ENCODE data around the gene C1orf87.

Gene C1orf87

DNA sequence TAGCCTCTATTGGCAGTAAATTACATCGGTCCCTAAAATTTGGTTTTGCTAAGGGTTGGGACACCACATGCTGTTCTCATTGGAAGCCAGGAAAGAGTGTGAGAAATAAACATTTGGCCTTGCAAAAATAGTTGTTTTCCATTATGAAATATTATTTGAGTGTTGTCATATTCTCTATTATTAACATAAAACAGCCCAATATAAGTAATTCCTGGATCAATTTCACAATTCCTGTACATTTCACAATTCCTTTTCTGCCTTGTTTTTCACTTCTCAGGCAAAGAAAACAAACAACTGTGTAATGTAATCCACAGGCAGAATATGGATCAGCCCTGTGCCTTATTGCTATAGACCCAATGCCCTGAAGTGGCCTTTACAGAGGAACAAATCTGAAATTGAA is 40.5 kb downstream of the C1orf87 start:
- no peak overlapping the region for H3K4me3 ChIP-seq (ENCODE audit: low read depth, low read length)
- TF ChIP-seq, protein P1, sequence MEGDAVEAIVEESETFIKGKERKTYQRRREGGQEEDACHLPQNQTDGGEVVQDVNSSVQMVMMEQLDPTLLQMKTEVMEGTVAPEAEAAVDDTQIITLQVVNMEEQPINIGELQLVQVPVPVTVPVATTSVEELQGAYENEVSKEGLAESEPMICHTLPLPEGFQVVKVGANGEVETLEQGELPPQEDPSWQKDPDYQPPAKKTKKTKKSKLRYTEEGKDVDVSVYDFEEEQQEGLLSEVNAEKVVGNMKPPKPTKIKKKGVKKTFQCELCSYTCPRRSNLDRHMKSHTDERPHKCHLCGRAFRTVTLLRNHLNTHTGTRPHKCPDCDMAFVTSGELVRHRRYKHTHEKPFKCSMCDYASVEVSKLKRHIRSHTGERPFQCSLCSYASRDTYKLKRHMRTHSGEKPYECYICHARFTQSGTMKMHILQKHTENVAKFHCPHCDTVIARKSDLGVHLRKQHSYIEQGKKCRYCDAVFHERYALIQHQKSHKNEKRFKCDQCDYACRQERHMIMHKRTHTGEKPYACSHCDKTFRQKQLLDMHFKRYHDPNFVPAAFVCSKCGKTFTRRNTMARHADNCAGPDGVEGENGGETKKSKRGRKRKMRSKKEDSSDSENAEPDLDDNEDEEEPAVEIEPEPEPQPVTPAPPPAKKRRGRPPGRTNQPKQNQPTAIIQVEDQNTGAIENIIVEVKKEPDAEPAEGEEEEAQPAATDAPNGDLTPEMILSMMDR (IDR thresholded peaks at IDR 0.05; ENCODE audit: borderline replicate concordance, insufficient read depth, low read depth, low read length): no peak

DNA sequence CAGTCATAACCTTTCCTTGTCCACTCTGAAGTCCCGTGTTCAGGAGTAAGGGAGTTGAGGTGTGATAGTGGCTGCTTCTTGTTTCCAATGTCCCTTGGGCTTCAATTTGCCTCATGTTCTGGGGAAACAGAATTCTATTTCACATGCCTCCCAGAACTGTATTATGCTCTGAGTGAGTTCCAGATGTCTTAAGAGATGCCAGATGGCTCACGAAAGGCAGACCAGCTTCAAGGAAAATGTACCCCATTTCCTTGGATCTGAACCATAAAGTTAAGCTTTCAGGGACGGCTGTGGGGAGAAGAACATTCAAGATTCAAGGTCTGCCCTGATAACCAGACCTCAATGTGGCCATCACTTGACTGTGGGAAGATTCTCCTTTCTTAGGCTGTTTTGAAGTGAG is 42.4 kb downstream of the C1orf87 start:
- TF ChIP-seq, protein P1 (IDR thresholded peaks at IDR 0.05; ENCODE audit: borderline replicate concordance, insufficient read depth, low read depth, low read length): no peak
- H3K4me3 ChIP-seq (ENCODE audit: low read depth, low read length): no peak overlapping the region

- H3K4me3 ChIP-seq (ENCODE audit: low read depth, low read length): no peak overlapping the region
- TF ChIP-seq, protein P1 (IDR thresholded peaks at IDR 0.05; ENCODE audit: borderline replicate concordance, insufficient read depth, low read depth, low read length): no peak
Observed at GRCh38 chr1:60025552-60025951, 48.0 kb downstream of the C1orf87 start.

DNA sequence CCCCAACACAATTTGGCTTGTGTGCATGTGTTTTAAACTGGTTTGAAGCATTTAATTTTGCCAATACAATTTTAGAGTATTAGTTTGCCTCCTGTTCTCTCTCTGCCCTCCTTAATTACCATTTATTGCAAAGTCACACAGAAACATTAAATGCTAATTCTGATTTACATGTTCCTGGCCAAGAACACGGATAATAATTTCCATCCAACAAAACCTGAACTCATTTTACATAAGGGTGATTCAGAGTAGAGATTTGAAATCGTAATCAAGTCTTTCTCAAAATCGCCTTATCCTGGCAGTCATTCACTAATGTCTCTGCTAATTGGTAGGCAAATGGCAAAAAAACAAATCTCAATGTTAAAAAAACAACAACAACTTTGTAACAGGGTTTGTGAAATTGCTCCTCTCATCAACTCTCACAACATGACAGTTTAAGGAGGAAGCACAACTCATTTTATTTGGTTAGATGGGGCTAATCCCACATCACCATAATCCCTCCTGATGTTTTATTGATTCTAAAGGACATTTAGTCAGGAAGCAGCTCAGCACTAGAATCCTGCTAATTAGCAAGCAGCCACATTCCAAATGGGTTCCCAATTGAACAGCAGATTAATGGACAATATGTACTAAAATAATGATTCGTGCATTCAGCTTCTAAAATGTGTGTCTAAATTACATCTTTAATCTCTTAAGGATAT is 55.9 kb downstream of the C1orf87 start:
- no peak overlapping the region for H3K4me3 ChIP-seq (ENCODE audit: low read depth, low read length)
- TF ChIP-seq, protein P1 (IDR thresholded peaks at IDR 0.05; ENCODE audit: borderline replicate concordance, insufficient read depth, low read depth, low read length): no peak

DNA sequence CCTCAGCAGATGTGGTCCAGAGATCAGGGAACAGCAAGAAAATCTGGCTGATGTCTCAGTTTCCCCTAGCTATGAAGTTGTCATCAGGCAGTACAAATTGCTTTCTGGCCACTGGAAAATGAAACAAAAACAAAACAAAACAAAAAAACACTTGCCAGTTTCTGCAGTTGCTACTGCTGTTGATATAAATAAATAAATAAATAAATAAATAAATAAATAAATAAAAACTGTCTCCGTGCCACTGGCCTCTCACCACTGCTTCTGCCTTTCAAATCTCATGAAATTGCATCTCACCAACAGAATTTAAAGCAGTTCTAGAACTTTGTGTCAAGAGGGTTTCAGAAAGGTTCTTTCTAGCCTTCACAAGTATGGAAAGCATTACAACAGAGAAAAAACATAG is 62.9 kb downstream of the C1orf87 start:
- H3K4me3 ChIP-seq (ENCODE audit: low read depth, low read length): no peak overlapping the region
- TF ChIP-seq, protein P1 (IDR thresholded peaks at IDR 0.05; ENCODE audit: borderline replicate concordance, insufficient read depth, low read depth, low read length): no peak

GRCh38 chr1:60008500-60008899 is 65.1 kb downstream of the C1orf87 start:
- no peak overlapping the region for H3K4me3 ChIP-seq (ENCODE audit: low read depth, low read length)
- TF ChIP-seq, protein P1 (IDR thresholded peaks at IDR 0.05; ENCODE audit: borderline replicate concordance, insufficient read depth, low read depth, low read length): no peak

DNA sequence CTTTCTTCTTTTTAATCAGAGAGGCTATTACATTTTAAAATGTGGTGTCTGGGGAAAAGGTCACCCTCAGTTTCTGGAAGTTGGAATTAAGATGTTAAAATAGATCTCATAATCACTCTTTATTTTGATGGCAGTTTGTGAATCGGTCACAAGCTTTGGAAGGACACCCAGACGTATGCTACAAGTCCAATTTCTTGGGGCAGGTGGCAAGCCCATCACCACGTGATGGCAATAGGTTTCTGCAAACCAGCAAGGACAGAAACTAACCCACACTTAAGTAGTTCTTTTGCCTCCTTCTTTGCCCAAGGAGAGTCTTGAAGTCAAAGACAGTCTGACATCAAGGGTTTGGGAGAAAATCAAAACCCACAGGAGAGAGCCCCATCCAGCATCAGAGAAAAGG is 72.9 kb downstream of the C1orf87 start:
- TF ChIP-seq, protein P1 (IDR thresholded peaks at IDR 0.05; ENCODE audit: borderline replicate concordance, insufficient read depth, low read depth, low read length): no peak
- H3K4me3 ChIP-seq (ENCODE audit: low read depth, low read length): no peak overlapping the region
